NCI-H1436 (cell line): Measurements from ENCODE around the gene CASKIN2.

Source experiments
- DNase-seq: peaks from one replicate; lab custom pipeline; 2025; lab: John Stamatoyannopoulos, UW

CASKIN2 gene

GRCh38 chr17:75515496-75516254, at the start of gene CASKIN2:
Gene CASKIN2 (minus strand): TSS chr17:75515537. CDS start chr17:75513804, 1,733 bp downstream.
- DNase-seq: peak; percentile 94

- no peak for DNase-seq
Observed at GRCh38 chr17:75565066-75565465, 49.7 kb upstream of the CASKIN2 start.

- DNase-seq: no peak
Observed at GRCh38 chr17:75564195-75564594, 48.9 kb upstream of the CASKIN2 start.

- DNase-seq: no peak
Observed at GRCh38 chr17:75563063-75563758, 47.9 kb upstream of the CASKIN2 start.

- no peak for DNase-seq
Observed at GRCh38 chr17:75561927-75562603, 46.7 kb upstream of the CASKIN2 start.

- no peak for DNase-seq
Observed at GRCh38 chr17:75559958-75560533, 44.7 kb upstream of the CASKIN2 start.

GRCh38 chr17:75558666-75559530, 43.6 kb upstream of the CASKIN2 start:
- no peak for DNase-seq

GRCh38 chr17:75557852-75558665, 42.7 kb upstream of the CASKIN2 start:
- no peak for DNase-seq

- DNase-seq: no peak
Observed at GRCh38 chr17:75557075-75557851, 41.9 kb upstream of the CASKIN2 start.

GRCh38 chr17:75555679-75556153, 40.4 kb upstream of the CASKIN2 start:
- no peak for DNase-seq

GRCh38 chr17:75553295-75554110, 38.2 kb upstream of the CASKIN2 start:
- no peak for DNase-seq

- no peak for DNase-seq
Observed at GRCh38 chr17:75552425-75553294, 37.3 kb upstream of the CASKIN2 start.

GRCh38 chr17:75551266-75551665, 35.9 kb upstream of the CASKIN2 start:
- DNase-seq: no peak

- DNase-seq: no peak
Observed at GRCh38 chr17:75550139-75550465, 34.8 kb upstream of the CASKIN2 start.

- DNase-seq: peak; percentile 70
Observed at GRCh38 chr17:75549246-75550138, 34.2 kb upstream of the CASKIN2 start.

GRCh38 chr17:75548813-75549212, 33.5 kb upstream of the CASKIN2 start:
- no peak for DNase-seq

GRCh38 chr17:75547091-75547490, 31.8 kb upstream of the CASKIN2 start:
- no peak for DNase-seq
